ENCODE results near the gene ZSCAN29. TPM values are rescaled to one million over a fixed set of nuclear protein-coding genes. Genes with fewer than 3 reads are reported as not detected.

The ZSCAN29 gene
- total and polyA plus RNA-seq, 2 of the 13 experiments (the other 11 are each of a cell fraction or from before 2014, with no cell fraction given), result 8.3 to 27.4 TPM

GRCh38 chr15:43410572-43411214, 39.9 kb upstream of the ZSCAN29 start:
- no peak for ATAC-seq
- Histone ChIP-seq H3K4me3 (replicated peaks in 1 of 3; ENCODE audit: insufficient read depth in 1 of 3, low read depth in 2 of 3, low read length in 3 of 3) (no peak overlapping the region), H3K27ac (ENCODE audit: extremely low read length, insufficient read depth, low read length) (no peak overlapping the region), H2AFZ (ENCODE audit: low read length) (no peak overlapping the region), H3K27me3 (ENCODE audit: control insufficient read depth in 1 of 2, insufficient read depth in 2 of 2, low read length in 2 of 2) (no peaks in the 10 kb centered on the region), H3K36me3 (replicated peaks in 1 of 2; ENCODE audit: control insufficient read depth in 1 of 2, insufficient read depth in 2 of 2, low read length in 2 of 2) (peaks cover 23 to 51% of the 10 kb centered on the region in 2 experiments), H3K4me1 (ENCODE audit: insufficient read depth, low read length) (peaks cover 5% of the 10 kb centered on the region; the same call in 1 of the 2 replicates), H3K9me3 (ENCODE audit: low read length) (no peaks in the 10 kb centered on the region), H3K79me2 (ENCODE audit: insufficient read depth, low read length) (no peaks in the 10 kb centered on the region), H4K20me1 (ENCODE audit: insufficient read depth, low read length) (no peaks in the 10 kb centered on the region), H3K9ac (ENCODE audit: insufficient read depth, low read depth, low read length) (no peak overlapping the region), H3K4me2 (ENCODE audit: low read depth, low read length) (no peak overlapping the region)
- ChIA-PET CTCF (ENCODE audit: low intra/inter-chr PET ratio, low total read pairs) (no interaction called here), POLR2A (no interaction called here)
- 98% methylated on average over 5 of the region's 5 CpGs for WGBS (ENCODE audit: low lambda C conversion rate)
- no peak for FAIRE-seq
- in situ Hi-C loops (cut with HindIII; ENCODE audit: extremely low pct_ligation_motif_present, low pct_unique_long_range_greater_than_20kb) (no loop called here), intact Hi-C loops (cut with micrococcal nuclease; ENCODE audit: unreplicated experiment) (no loop called here)
- TF ChIP-seq PLSCR1 (CRISPR knock-in tag; IDR thresholded peaks at IDR 0.05; ENCODE audit: borderline replicate concordance), result no peak
- TF ChIP-seq, protein P1, sequence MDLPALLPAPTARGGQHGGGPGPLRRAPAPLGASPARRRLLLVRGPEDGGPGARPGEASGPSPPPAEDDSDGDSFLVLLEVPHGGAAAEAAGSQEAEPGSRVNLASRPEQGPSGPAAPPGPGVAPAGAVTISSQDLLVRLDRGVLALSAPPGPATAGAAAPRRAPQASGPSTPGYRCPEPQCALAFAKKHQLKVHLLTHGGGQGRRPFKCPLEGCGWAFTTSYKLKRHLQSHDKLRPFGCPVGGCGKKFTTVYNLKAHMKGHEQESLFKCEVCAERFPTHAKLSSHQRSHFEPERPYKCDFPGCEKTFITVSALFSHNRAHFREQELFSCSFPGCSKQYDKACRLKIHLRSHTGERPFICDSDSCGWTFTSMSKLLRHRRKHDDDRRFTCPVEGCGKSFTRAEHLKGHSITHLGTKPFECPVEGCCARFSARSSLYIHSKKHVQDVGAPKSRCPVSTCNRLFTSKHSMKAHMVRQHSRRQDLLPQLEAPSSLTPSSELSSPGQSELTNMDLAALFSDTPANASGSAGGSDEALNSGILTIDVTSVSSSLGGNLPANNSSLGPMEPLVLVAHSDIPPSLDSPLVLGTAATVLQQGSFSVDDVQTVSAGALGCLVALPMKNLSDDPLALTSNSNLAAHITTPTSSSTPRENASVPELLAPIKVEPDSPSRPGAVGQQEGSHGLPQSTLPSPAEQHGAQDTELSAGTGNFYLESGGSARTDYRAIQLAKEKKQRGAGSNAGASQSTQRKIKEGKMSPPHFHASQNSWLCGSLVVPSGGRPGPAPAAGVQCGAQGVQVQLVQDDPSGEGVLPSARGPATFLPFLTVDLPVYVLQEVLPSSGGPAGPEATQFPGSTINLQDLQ (CRISPR knock-in tag; IDR thresholded peaks at IDR 0.05), result no peak
- TF ChIP-seq PAXIP1 (CRISPR knock-in tag; conservative IDR thresholded peaks at IDR 0.05), result no peak
- TF ChIP-seq NONO (IDR thresholded peaks at IDR 0.05), result no peak
- no peak for TF ChIP-seq NONO (CRISPR knock-in tag; conservative IDR thresholded peaks at IDR 0.05)
- TF ChIP-seq KDM1A (CRISPR knock-in tag; IDR thresholded peaks at IDR 0.05), result no peak
- TF ChIP-seq MATR3 (CRISPR knock-in tag; IDR thresholded peaks at IDR 0.05), result no peak
- no peak for TF ChIP-seq ZFP90 (CRISPR knock-in tag; IDR thresholded peaks at IDR 0.05; ENCODE audit: borderline replicate concordance)
- no peak for TF ChIP-seq HNRNPK (IDR thresholded peaks at IDR 0.05; ENCODE audit: low read depth, low read length, poor library complexity, severe bottlenecking)
- no peak for TF ChIP-seq SAFB2 (CRISPR knock-in tag; IDR thresholded peaks at IDR 0.05; ENCODE audit: borderline replicate concordance, low read depth)
- no peak for TF ChIP-seq ATF5 (CRISPR knock-in tag; IDR thresholded peaks at IDR 0.05; ENCODE audit: low read depth)
- BruUV-seq (replicated peaks), result no TSS peak
- no peak for DNase-seq (ENCODE audit: low spot score)

All from HepG2 (cell line).